HT1080 (cell line): ENCODE results near the gene RAB3D. TPM values are rescaled to one million over a fixed set of nuclear protein-coding genes. Genes with fewer than 3 reads are reported as not detected.
A peak's percentile ranks its signal among the peaks of the same experiment; 100 is the strongest.
"Not testable (repeated sequence)": the region's sequence is repeated elsewhere in the genome, so short reads cannot be mapped to it uniquely, and the experiment has no call there.

ENCODE experiments used
- DNase-seq: peaks from one replicate; pipeline ENCODE4 v3.0.0-alpha.2; 2015; ENCODE audit warnings: low read depth
- total RNA-seq: library from RNA; depleted of rRNA; stranded (reverse); fragments of >200 nt; shearing (Covaris generic); gene quantifications from 2 replicates; pipeline ENCODE4 v1.2.3, GENCODE V29; 2014

RAB3D gene
- total RNA-seq, 1 experiment from 2014 or later, result not detected

- no peak for DNase-seq
These were observed 28.1 kb upstream of the RAB3D start for GRCh38 chr19:11367528-11367927.

- no peak for DNase-seq
These were observed 26.2 kb upstream of the RAB3D start for GRCh38 chr19:11365557-11366117.

- DNase-seq, result no peak
These were observed 25.5 kb upstream of the RAB3D start for GRCh38 chr19:11364935-11365334.

DNA sequence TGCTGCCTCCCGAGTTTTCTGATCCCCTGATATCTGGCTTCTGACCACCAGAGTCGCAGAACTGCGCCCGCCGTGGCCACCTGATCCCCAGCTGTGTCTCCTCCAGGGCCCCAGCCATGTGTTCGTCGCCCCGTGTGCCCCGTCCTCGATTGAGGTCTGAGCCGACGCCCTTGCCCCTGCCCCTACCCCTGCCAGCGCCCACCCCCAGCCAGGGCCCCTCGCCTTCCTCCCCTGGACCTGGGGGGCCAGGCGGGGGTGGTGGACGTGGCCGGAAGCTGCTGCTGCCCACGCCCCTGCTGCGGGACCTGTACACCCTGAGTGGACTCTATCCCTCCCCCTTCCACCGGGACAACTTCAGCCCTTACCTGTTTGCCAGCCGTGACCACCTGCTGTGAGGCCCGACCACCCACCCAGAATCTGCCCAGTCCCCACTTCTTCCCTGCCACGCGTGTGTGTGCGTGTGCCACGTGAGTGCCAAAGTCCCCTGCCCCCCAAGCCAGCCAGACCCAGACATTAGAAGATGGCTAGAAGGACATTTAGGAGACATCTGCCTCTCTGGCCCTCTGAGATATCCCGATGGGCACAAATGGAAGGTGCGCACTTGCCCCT, 24.9 kb upstream of the RAB3D start:
- no peak for DNase-seq

DNA sequence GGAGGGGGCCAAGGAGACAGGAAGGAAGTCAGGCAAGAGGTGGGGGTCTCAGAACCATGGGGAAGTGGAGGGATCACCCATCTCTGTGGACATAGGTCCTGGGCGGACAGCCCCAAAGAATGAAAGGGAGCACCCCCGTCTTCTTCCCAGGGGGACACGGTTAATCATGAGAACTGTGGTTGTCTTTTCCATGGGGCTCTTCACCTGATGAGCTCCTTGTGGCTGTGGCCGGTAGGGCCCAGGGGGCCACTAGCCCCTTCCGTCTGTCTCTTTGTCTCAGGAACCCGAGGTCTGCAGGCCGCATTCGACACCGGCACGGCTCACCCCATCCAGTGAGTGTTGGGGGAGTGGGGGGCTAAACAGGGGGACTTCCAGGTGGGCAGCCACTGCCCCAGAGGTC, 24.4 kb upstream of the RAB3D start:
- no peak for DNase-seq

DNA sequence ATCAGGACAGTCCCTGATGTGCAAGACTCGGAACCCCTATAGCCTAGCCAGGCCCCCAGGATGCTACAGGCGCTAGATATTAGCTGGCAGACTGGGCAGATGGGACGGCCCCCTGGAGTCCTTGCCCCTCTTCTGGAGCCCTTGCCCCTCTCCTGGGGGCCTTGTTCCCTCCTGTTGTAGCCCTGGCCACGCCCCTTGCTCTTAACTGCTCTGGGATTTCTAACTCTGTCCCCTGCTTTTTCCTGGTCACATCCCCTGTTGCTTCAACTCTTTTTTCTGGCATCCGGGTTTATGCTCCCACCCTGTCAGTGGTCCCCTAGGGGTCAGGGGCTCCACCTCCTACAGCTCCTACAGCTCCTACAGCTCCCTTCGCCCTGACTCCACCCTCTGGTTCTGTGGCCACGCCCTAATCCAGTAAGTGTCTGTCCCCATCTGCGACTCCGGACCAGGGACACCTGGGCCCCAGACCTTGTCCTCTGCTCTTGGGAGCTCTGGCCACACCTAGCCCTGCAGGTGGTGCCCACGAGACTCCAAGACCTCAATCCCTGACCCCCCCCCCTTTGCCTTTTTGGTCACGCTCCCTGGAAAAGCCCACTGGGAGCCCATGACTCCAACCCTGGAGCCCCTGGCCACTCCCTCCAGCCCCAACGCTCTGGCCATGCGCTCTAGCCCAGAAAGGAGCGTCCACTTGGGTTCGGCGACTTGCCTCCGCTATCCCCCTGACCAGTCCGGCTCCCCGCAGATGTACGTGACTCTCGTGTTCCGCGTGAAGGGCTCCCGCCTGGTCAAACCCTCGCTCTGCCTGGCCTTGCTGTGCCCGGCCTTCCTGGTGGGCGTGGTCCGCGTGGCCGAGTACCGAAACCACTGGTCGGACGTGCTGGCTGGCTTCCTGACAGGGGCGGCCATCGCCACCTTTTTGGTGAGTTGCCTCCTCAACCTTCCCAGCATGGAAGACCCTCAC, 22.6 kb upstream of the RAB3D start:
- DNase-seq, result no peak

DNA sequence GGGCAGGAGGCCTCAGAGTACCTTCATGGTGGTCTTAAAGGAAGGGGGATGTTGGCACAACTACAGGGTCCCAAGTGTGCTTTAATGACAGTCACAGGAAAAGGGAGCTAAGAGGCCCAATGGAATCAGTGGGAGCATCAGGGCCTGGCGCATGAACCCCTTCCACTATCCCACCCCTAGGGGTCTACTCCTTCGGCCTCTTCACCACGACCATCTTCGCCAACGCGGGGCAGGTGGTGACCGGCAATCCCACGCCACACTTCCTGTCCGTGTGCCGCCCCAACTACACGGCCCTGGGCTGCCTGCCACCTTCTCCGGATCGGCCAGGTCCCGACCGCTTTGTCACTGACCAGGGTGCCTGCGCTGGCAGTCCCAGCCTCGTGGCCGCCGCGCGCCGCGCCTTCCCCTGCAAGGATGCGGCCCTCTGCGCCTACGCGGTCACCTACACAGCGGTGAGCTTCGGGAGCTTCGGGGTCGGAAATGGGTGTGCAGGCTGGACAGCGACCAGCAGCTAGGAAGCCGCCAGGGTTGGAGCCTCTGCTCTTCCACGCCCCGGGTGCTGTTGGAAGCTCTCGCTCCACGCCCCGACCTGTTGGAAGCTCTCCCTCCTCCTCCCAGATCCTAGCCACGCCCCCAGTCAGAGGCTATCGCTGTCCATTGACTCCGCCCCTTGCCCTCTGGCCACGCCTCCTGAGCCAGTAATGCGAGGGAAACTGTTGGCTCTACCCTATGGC, 21.7 kb upstream of the RAB3D start:
- DNase-seq, result no peak

DNA sequence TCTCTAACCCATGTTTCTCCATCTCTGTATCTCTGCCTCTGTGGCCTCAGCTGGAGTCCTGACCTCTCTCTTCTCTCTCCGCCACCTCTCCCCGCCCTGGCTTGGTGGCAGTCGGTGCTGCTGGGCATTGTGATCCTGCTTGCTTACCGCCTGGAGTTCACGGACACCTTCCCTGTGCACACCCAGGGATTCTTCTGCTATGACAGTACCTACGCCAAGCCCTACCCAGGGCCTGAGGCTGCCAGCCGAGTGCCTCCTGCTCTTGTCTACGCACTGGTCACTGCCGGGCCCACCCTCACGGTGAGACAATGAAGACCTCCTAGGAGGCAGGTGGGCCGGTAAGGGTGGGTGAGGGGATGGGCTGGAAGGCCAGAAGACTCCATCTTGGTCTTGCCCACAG, 20.0 kb upstream of the RAB3D start:
- DNase-seq, result no peak

DNA sequence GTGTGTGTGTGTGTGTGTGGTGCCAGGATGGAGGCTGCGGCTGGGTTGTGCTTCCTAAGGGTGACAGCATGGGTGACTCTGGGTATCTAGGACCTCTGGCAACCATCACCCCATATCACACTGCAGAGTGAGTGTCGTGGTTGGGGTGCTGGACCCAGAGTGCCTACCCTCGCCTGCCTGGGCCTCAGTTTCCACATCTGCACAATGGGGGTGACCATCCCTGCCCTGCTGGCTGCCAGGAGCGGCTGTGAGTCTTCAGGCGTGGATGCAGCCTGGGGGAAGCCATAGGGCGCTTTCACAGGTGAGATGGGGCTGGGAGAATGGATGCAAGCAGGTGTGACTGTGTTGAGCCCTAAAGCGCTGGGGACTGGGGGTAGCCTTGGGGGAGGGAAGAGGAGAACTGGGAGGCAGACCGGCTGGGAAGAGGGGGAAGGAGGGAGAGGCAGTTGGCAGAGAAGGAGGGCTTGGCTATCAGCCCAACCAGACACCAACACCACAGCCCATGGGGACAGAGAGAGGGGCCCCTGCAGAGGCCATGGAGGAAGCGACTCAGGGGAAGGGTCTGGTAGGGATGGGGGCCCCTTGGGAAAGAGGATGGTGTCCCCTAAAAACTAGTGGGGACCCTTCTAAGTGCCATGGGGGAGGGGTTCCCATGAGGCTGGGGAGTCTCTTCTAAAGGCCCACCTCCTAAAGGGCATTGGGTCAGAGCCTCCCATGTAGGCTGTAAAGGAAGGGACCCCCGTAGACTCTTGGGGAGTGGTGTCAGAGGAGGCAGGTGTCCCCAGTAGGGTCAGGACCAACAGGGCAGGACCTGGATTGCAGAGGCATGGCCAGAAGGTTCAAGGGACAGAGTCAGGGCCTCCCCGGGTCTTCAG, 17.5 kb upstream of the RAB3D start:
- DNase-seq, result no peak

DNA sequence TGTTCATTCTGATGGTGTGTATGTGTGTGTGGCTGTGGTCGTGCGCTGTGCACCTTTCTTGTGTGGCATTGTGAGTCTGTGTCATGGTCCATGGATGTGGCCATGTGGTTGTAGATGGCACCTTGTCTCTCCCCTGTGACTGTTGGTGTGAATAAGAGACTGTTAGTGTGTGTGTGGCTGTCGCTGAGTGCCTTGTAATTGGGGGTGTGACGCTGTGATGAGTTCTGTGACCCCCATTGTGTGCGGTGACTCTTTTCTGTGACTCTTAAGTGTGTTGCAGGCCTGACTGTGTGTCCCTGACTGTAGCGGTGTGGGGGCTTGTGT, 16.6 kb upstream of the RAB3D start:
- no peak for DNase-seq

- DNase-seq, result no peak
These were observed 16.0 kb upstream of the RAB3D start, which contains the start of gene PLPPR2 for GRCh38 chr19:11355160-11356073. Gene PLPPR2, plus strand, starts transcription at chr19:11355432. Its CDS starts 2,242 bp downstream, at chr19:11357674.

- not testable (repeated sequence) for DNase-seq
These were observed 14.6 kb upstream of the RAB3D start for GRCh38 chr19:11354102-11354501.

GRCh38 chr19:11349171-11349570, 9.7 kb upstream of the RAB3D start:
- no peak for DNase-seq

DNA sequence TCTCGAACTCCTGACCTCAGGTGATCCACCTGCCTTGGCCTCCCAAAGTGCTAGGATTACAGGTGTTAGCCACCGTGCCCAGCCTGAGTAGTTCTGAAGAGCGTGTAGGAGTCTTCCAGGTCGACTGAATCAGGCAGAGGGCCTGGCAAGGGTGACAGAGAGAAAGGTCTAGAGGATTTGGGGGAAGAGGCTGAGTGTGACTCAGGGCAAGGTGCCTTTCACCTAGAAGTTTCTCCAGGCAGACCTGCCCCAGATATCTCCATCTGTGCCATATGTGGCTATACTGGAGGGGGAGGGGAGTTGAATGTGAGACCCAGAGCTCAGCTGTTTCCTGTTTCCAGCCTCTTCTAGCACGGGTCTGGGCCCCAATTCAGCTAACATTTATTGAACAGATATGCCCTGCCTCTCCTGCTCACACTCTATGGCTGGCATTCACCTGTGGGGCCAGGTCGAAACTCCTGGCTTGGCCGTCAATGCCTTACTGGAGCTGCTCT, 8.1 kb upstream of the RAB3D start:
- no peak for DNase-seq

DNA sequence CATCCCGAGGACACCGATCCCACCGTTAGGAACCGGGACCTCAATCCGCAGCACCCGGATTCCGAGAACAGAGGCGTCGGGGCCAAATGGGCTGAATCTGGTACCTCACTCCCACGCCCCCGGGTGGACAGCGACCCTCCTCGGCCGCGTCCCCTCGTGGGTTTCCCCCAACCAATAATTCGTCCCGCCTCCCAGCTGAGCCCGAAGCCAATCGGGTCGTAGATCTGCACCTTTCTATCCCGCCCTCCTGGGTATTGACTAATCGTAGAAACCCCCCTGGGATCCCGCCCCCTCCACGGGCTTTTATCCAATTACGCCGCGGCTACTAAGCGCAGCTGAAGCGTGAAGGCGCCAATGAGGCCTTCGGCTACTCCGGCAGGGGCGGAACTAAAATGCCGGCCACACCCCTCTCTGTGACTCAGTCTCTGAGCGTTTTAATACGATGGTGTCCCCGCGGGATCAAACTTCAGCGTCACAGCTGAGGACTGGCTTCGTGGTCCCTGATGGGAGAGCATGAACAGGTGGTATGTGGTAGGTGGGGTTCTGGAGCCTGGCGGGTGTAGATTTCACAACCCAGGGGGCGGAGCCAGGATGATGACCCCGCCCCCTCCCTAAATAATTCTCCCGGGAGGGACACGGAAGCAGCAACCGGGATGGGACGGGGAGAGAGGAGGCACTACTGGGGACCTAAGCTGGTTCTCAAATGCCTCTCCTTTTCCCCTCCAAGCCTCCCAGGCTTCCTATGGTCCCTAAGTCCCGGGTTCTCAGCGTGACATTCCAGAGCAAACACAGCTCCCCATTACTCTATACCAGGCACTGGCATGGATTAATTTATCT, 6.9 kb upstream of the RAB3D start, which contains the start of the genes CCDC159 and TMEM205:
CCDC159 (plus strand) TSS at position 416 of the 837 bp plus-strand sequence; CDS start at position 504, 88 bp downstream.
TMEM205 (minus strand) TSS at position 165 of the 837 bp plus-strand sequence. CDS start 649 bp downstream, outside the sequence.
- DNase-seq, result peak; percentile 73

- no peak for DNase-seq
These were observed 5.8 kb upstream of the RAB3D start for GRCh38 chr19:11345122-11345803.

GRCh38 chr19:11342429-11342828, 3.0 kb upstream of the RAB3D start:
- no peak for DNase-seq

GRCh38 chr19:11340099-11340467, 626 bp upstream of the RAB3D start:
- not testable (repeated sequence) for DNase-seq
